Lower leg skin (tissue), 4 donors: Measurements from ENCODE around the gene NPB. TPM values are rescaled to one million over a fixed set of nuclear protein-coding genes. Genes with fewer than 3 reads are reported as not detected.
A peak's percentile ranks its signal among the peaks of the same experiment; 100 is the strongest.

ENCODE experiments used
- DNase-seq, 2 donors: peaks; one replicate each; pipeline ENCODE4 v3.0.0-alpha.2; 2019; ENCODE audit warnings: low spot score in 2 of 2
- H3K4me3 ChIP-seq: fragments of 200-600 bp; sonication (generic); 2 replicates; pipeline ENCODE4 v1.5.1; 2017; ENCODE audit warnings: mild to moderate bottlenecking, low read depth; ENCODE audit not compliant: poor library complexity, severe bottlenecking
- POLR2A ChIP-seq, 2 donors: fragments of 450-650 bp; IDR thresholded peaks; one replicate each; pipeline ENCODE4 v1.6.1; 2016 to 2017; ENCODE audit warnings: antibody characterized with exemption in 2 of 2, mild to moderate bottlenecking in 1 of 2, moderate library complexity in 1 of 2
- WGBS, 2 donors: methylation state at CpG; one replicate each; pipeline ENCODE4 v1.1.5; 2018; 5-methylcytosine and 5-hydroxymethylcytosine counted together
- intact Hi-C: fragments of 100-400 bp; cut with DNase I; formaldehyde crosslinking; loops from one replicate; pipeline ENCODE4 v1.15.0; 2023; ENCODE audit warnings: low total_unique reads
- total RNA-seq, 4 donors: library from RNA; depleted of rRNA; stranded (reverse); fragments of >200 nt; gene quantifications; one replicate each; pipeline ENCODE4 v1.1.0, GENCODE V29; 2016
- TF ChIP-seq, protein P1 (sequence below), 3 donors: fragments of 450-650 bp; IDR thresholded peaks; one replicate each; pipeline ENCODE4 v1.5.1; 2016; ENCODE audit warnings: antibody characterized with exemption in 3 of 3, mild to moderate bottlenecking in 3 of 3, moderate library complexity in 2 of 3

The NPB gene
- total RNA-seq, 4 donors from 2014 or later: 0.71 to 3.3 (median 2.0) TPM; not detected in 1

DNA sequence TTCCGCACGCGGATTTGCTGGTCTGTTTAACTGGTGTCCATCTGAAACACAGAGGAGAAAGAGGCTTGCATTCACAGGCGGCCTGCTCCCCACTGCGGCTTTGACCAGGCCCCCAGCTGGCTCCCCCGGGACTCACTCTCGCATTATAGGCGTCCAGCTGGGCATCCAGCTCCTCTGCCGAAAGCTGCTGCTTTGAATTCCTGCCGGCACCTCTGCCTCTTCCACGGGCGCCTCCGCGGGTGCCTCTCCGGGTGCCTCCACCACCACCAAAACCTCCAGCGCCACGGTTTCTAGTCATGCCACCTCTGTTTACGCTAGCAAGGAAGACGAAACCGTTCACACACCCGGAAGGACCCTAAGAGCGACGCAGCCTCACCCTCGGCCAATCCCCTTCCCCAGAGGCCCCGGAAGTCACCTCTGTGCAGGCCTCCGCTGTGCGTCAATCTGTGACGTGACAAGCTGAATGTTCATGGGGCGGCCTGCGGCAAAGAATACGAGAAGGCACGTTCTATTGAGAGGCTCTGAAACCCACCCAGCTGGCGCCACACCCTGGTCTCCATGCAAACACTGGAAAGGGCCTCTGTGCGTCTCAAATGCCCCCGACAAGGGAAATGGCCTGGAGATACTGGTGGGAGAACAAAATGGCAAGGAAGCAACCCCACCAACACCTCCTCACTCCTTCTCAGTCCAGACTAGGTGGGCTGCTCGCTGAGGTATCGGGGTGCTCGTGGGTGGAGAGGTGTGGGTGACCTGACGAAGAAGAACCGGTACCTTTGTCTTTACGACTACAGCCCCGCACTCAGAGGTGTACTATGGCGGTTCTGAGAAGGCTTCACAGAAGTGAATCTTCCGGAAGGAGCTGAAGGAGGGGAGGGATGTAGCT is 13.7 kb upstream of the NPB start:
- TF ChIP-seq, protein P1, sequence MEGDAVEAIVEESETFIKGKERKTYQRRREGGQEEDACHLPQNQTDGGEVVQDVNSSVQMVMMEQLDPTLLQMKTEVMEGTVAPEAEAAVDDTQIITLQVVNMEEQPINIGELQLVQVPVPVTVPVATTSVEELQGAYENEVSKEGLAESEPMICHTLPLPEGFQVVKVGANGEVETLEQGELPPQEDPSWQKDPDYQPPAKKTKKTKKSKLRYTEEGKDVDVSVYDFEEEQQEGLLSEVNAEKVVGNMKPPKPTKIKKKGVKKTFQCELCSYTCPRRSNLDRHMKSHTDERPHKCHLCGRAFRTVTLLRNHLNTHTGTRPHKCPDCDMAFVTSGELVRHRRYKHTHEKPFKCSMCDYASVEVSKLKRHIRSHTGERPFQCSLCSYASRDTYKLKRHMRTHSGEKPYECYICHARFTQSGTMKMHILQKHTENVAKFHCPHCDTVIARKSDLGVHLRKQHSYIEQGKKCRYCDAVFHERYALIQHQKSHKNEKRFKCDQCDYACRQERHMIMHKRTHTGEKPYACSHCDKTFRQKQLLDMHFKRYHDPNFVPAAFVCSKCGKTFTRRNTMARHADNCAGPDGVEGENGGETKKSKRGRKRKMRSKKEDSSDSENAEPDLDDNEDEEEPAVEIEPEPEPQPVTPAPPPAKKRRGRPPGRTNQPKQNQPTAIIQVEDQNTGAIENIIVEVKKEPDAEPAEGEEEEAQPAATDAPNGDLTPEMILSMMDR (IDR thresholded peaks at IDR 0.05): no peak
- no peak for TF ChIP-seq POLR2A (IDR thresholded peaks at IDR 0.05)
- DNase-seq: no peak
- intact Hi-C loops: no loop called here
- WGBS, 2 donors: 93 to 95% methylated on average over 44 of the region's 44 CpGs
- H3K4me3 ChIP-seq: no peak overlapping the region

DNA sequence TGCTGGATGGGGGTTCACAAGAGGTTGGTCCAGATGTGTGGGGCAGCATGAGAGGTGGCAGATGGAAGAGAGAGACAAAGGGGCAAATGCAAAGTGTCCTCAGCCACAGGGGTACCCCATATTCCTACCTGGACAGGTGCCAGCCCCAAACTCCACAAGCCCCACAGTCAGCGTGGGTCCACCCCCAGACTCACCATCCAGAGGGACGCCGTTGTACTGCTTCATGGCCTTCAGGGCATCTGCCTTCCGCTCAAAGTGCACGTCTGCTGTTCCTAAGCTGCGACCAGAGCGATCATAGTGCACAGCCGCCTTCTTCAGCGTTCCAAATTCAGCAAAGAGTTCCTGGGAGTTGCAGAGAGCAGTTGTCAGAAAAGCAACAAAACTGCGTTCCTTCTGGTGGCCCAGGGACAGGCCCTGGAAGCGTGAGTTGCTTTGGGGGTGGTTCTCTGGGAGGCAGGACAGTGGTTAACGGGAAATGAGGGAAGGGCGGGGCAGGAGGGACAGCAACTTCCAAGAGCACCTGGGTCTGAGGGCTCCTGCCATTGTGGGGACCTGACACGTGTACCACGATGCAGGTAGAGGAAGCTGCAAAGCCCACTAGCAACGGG is 12.9 kb upstream of the NPB start:
- no peak for DNase-seq
- 91% methylated on average over 16 of the region's 16 CpGs for WGBS, 2 donors
- no peak overlapping the region for H3K4me3 ChIP-seq
- intact Hi-C loops: no loop called here
- TF ChIP-seq, protein P1 (IDR thresholded peaks at IDR 0.05): no peak
- TF ChIP-seq POLR2A (IDR thresholded peaks at IDR 0.05): no peak

DNA sequence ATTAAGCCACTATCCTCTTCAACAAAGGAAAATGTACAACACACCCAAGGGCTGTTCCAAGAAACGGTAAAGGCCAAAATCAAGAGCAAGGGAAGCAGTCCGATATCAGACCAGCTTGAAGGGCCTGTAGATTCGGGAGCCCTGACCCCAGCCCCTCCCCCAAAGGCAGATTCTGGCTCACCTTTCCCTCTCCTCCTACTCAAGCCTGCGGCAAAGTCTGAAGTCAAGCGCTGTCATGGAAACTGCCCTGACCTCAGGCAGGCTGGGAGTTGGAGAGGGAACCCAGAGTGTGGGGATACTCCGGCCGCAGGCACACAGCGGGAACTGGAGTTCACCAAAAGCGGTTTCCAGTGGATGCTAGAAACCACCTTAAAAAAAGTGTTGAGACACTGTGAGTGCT is 12.4 kb upstream of the NPB start:
- H3K4me3 ChIP-seq: no peak overlapping the region
- intact Hi-C loops: no loop called here
- DNase-seq: no peak
- no peak for TF ChIP-seq POLR2A (IDR thresholded peaks at IDR 0.05)
- TF ChIP-seq, protein P1 (IDR thresholded peaks at IDR 0.05): no peak
- WGBS, 2 donors: 89 to 95% methylated on average over 9 of the region's 9 CpGs

DNA sequence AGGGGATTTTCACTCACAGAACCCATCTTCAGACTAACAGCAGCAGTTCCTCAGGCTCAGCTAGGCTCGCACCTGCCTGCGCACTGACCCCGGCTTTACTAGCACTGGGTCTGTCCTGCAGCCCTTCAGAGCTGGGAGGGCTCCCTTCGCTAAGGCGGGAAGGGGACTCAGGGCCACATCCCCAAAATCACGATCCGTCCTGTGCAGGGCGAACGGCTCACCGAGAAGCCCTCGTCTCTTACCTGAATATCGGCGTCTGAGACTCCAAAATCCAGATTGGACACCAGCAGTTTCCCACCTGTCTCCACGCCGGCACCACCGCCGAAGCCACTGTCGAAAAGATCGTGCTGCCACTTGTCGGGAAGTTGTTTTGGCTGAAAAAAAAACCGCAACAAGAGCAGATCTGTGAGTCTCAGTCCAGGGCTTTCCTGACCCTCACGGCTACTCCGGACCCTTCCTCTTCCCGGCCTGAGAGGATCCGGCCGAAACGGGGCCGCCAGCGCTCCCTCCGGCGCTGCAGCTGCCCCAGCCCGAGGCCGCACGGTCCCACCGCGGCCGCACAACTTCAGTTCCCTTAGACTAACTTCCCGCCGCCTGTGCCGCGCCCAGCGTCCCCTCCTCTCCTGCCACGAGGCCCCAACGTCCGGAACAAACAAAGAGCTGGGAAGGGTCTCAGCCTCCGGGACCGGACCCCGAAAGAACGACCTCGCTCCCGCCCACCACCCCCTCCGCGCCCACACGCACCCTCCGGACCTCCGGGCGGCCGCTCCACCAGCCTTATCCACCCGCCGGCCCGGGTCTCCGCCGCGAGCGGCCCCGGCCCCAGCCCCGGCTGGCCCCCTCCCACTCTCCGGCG is 11.4 kb upstream of the NPB start:
- peak in 1 of 2 donors; percentile 85 for DNase-seq
- WGBS, 2 donors: 7 to 14% methylated on average over 32 to 69 of the region's 69 CpGs

DNA sequence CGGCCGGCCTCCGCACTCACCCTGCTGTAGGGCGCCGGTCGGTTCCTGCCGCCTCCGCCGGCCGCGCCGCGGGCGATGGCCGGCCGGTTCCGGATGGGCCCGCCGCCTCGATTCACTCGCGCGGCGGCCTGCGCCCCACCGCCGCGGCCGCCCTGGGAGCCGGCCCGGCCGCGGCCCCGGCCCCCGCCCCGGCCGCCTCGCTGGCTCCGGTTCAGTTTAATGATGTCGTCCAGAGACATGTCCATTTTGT is 10.8 kb upstream of the NPB start:
- WGBS, 2 donors: 5% methylated on average over 3 of the region's 40 CpGs; no CpG with 5 or more reads in 1 of the 2 donors
- DNase-seq: peak in 1 of 2 donors; percentile 83
- H3K4me3 ChIP-seq: peak overlapping the region; percentile 72
- intact Hi-C loops: no loop called here
- no peak for TF ChIP-seq POLR2A (IDR thresholded peaks at IDR 0.05)
- TF ChIP-seq, protein P1 (IDR thresholded peaks at IDR 0.05): no peak

More for the DNA sequence above, 11.4 kb upstream of the NPB start:
- intact Hi-C loops: no loop called here
- H3K4me3 ChIP-seq: peak overlapping the region; percentile 72
- TF ChIP-seq POLR2A (IDR thresholded peaks at IDR 0.05): no peak
- TF ChIP-seq, protein P1 (IDR thresholded peaks at IDR 0.05): no peak
